GM12873 (cell line): ENCODE measurements around the gene IL1R1.

Experiments
- CTCF ChIP-seq: IDR thresholded peaks from 2 replicates; pipeline ENCODE4 v1.5.1; 2012; ENCODE audit warnings: low read depth, mild to moderate bottlenecking, moderate library complexity, low read length, control low read depth; ENCODE audit not compliant: insufficient read depth; ENCODE audit errors: missing control alignments

Gene IL1R1

GRCh38 chr2:102140377-102140776, 2.2 kb upstream of the IL1R1 start:
- no peak for TF ChIP-seq CTCF

GRCh38 chr2:102141011-102141943, 1.3 kb upstream of the IL1R1 start:
- no peak for TF ChIP-seq CTCF

GRCh38 chr2:102142829-102143449, 393 bp downstream of the IL1R1 start:
- TF ChIP-seq CTCF: no peak

GRCh38 chr2:102143450-102143985, 972 bp downstream of the IL1R1 start:
- no peak for TF ChIP-seq CTCF

GRCh38 chr2:102144128-102144527, 1.6 kb downstream of the IL1R1 start:
- no peak for TF ChIP-seq CTCF

- TF ChIP-seq CTCF: no peak
These were observed 2.6 kb downstream of the IL1R1 start for GRCh38 chr2:102145107-102145506.

GRCh38 chr2:102145934-102146333, 3.4 kb downstream of the IL1R1 start:
- TF ChIP-seq CTCF: no peak
